HG03460 (cell line): ENCODE results near the gene CPPED1.
"Not testable (repeated sequence)": the region's sequence is repeated elsewhere in the genome, so short reads cannot be mapped to it uniquely, and the experiment has no call there.

ENCODE experiments used
- ATAC-seq: cut with Tn5 transposase; IDR thresholded peaks from one replicate; pipeline ENCODE4 v1.9.1; 2021; ENCODE audit not compliant: unreplicated experiment

The CPPED1 gene

DNA sequence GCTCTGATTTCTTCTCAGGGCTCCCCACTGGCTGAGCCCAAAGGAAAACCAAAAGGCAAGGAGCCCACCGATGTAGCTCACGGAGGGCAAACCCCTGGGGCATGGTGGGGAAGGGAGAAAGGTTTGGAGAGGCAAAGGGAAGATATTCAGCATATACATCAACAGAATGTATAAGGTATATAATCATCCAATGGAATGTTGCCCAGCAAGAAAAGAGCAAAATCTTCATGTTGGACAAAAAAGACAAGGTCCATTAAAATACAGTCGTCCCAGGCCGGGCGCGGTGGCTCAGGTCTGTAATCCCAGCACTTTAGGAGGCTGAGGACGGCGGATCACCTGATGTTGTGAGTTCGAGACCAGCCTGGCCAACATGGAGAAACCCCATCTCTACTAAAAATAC lies 1.6 kb downstream of the CPPED1 start:
- no peak for ATAC-seq

DNA sequence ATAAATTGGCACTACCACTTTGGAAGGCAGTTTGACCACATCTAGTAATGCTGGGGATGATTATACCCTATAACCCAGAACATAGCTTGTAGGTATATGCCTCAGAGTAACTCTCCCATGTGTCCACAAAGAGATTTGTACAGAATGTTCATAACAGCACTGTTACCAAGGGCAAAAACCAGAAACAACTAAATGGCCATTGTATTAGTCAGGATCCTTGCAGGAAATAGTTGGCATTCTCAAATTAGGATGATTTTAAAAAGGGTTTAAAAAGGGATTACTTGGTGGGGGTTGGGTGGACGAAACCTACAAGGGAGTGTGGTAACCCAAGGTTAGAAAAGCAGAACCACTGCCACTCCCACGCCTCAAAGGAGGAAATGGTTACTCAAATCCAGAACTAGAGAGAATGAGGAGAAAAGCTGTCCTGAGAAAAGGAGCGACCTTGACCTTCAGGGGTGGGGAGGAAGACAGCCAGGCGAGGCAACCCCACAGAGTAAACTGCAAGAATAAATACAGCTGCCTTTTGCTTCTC lies 2.1 kb downstream of the CPPED1 start:
- ATAC-seq, result no peak

DNA sequence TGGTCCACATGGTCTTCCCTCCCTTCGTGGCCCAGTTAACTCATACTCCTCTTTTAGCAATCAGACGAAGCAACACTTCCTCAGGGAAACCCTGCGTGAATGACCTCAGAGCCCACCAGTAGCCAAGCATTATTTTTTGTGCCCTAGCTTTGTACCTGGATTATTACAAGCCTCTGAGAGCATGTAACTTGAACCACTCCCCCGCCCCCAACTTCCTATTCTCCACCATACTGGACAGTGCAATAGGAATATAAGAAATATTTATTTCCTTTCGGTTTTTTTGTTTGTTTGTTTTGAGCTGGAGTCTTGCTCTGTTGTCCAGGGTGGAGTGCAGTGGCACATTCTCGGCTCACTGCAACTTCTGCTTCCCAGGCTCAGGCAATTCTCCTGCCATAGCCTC lies 2.9 kb downstream of the CPPED1 start:
- no peak for ATAC-seq

DNA sequence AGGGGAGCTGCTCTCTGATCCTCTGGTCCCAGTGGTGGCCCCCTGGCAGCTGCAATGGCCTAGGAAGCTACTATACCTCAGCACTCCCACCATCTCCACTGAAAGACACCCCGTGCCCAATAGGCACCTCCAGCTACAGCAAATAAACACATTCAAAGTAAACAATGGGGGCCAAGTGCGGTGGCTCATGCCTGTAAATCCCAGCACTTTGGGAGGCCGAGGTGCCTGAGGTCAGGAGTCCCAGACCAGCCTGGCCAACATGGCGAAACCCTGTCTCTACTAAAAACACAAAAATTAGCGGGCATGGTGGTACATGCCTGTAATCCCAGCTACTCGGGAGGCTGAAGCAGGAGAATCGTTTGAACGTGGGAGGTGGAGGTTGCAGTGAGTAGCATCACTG lies 3.7 kb downstream of the CPPED1 start:
- ATAC-seq, result not testable (repeated sequence)

DNA sequence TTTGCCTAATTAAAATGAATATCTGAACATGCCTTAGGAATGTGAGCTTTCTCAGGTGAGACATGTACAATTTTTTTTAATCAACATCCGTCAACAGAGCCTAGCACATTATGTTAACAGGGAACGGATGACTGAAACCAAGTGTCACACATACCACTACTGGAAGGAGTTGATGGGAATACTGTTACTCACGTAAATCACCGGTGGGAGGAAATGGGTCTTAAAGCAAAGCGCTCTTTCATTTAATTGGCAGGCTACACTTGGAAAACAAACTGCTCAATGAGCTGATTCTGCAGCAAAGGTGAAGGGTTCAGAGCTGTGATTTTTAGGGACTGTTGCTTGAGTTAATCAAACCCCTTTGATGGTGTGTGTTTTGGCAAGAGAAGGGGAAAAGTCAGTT lies 4.8 kb downstream of the CPPED1 start:
- no peak for ATAC-seq

DNA sequence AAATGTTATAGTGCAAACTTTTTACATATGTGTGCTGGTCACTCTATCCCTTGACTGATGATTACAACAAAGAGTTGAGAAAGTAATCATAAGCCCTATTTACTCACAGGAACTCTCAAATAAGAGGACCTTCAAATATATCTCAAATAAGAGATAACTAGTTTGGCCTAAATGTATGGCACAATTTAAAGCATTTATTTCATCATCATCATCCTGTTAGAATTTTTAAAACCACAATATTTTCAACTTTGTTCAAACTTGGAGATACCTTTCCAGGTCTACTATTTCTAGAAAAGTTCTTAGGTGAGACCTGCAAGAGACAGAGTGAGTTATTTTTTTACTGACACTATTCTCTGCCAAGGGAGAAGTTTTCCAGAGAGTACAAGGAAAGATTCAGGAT lies 5.5 kb downstream of the CPPED1 start:
- no peak for ATAC-seq

DNA sequence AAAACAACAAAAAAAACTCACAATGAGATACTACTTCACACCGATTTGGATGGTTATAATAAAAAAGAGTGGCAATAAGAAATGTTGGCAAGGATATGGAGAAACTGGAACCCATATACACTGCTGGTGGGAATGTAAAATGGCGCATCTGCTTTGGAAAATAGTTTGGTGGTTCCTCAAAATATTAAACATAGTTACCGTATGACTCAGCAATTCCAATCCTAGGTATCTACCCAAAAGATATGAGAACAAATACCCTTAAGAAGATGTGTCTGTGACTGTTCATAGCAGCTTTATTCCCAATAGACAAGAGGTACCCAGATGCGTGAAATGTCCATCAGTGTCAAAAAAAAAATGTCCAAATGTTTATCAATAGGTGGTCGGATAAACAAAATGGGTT lies 7.2 kb downstream of the CPPED1 start:
- ATAC-seq, result no peak

DNA sequence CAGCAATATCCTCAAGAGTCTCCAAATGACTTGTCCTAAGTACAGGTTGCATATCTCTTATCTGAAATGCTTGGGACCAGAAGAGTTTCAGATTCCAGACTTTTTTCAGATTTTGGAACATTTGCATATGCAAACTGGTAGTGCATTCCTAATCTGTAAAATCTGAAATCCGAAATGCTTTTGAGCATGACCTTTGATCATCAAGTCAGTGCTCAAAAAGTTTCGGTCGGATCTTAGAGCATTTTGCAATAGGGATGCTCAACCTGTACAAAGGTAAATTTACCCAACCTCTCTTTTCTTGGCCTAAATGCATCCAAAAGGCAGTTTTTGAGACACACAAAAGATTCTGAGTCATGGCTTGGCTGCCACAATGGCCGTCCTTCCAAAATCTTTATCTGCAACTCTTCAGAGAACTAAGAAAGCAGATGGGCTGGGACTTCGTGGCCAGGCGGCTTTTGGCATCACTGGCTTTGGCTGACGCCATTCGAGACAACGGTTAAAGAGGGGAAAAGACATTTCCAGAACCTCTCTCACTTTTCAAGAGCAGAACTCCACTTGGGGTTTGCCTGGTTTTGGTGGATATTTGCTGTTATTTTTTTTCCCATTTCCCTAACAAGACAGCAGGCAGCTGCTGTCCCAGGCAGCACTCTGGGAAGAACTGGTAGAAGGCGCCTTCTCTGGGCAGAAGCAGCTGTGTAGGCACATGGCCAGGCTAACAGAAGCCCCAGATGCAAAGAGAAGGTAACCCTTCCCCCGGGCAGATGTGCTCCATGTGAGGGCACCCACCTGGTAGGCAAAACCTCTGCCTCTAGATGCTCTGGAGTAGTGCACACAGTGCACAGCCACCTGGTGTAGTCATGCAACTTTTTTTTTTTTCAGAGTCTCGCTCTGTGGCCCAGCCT lies 8.9 kb downstream of the CPPED1 start:
- ATAC-seq, result no peak

DNA sequence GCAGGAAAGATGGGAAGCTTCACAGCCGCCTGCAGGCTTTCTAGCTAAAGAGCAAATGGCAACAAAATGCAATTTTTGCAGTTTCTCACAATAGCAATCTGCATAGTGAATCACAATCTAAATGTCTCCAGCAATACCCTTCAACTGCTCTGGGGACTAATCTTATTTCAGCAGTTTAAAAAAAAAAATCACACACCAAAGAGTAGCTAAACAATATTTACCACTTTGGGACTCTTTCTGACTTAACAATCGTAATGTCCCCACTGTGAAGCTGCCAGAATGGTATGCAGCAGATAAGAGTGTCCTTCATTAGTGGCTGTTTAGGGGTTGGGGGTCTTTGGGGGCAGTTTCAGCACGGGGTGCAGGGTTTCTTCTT lies 9.8 kb downstream of the CPPED1 start:
- no peak for ATAC-seq

DNA sequence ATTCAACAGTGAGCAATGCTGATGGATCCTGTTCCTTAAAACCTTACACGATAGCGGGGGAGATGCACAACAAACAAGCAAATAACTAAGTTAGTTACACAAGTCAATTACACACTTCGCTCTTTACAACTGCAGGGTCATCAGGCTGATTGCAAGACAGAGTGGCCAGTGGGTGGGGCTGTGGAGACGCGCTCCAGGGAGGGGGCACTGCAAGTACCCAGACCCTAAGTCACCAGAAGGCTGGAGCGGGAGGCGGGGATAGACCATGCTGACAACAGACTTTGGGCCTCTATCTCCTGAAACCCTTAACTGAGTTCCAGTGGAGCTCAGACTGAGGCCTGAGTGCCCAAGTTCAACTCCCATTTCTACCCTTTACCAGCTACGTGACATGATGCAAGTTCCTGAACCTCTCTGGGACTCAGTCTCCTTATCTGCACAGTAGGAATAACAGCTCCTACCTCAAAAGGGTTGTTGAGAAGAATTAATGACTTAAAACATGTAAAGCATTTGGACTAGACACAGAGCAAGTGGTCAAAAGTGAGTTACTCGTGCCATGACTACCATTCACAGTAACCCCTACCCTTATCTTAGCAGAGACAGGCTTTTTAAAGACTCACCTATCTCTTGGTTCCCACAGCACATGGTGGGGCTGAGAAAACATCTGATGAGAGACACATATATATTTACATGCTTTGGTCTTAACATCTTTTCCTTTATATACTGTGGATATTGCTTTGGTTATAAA lies 10.4 kb downstream of the CPPED1 start:
- no peak for ATAC-seq

DNA sequence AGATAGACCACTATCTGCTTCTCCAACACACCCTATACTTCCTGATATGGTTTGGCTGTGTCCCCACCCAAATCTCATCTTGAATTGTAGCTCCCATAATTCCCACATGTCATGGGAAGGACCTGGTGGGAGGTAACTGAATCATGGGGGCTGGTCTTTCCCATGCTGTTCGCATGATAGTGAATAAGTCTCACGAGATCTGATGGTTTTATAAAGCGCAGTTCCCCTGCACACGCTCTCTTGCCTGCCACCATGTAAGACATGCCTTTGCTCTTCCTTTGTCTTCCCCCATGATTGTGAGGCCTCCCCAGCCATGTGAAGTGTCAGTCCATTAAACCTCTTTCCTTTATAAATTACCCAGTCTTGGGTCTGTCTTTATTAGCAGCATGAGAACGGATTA lies 11.2 kb downstream of the CPPED1 start:
- not testable (repeated sequence) for ATAC-seq

DNA sequence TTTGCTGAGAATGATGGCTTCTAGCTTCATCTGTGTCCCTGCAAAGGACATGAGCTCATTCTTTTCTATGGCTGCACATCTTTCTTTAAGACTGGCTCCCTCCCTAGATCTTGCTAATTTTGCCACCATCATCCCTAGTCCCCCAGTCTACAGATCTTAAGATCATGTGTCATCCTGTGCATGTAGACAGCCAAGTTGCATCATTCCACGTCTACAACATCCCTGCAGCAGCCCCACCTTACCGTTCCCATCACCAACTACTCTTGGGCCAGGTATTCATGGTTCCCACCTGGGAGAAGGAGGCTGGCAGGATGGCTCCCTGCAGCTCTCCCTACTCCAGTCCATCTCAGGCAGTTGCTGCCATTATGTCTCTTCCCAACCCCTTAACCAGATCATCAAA lies 12.3 kb downstream of the CPPED1 start:
- no peak for ATAC-seq

DNA sequence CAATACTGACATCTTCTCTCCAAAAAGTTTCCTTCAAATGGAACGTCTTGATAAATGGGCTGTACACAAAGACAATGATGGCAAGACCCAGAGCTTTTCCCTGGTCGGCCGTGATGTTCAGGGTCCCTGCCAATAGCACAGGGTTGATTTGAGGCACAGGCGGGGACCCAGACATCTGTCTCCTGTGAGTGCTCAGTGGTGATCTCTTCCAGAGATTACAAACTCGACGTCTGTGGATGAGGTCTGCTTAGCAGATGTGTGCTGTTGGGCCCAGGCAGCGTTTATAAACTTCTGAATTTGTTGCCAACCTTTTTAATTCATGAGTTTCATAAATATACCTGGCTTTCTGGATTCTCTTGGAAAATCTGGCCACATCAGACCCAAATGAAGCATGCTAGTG lies 14.9 kb downstream of the CPPED1 start:
- ATAC-seq, result no peak

DNA sequence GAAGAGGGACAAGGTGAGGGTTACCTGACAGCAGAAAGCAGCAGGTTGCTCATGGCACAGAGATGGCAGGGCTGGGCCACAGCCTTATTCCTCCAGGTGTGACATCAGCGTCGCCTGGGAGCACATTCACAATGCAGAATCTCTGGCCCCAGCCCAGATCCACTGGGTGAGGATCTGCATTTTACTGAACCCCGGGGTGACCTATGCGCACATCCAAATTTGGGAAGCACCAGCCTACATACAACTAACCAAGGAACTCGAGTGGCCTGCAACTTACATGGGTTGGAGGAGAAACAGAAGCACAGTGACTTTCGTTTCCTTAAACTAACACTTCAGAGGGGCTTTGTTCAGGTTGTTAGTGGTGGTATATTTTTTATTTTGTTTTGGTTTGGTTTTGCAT lies 17.6 kb downstream of the CPPED1 start:
- no peak for ATAC-seq

DNA sequence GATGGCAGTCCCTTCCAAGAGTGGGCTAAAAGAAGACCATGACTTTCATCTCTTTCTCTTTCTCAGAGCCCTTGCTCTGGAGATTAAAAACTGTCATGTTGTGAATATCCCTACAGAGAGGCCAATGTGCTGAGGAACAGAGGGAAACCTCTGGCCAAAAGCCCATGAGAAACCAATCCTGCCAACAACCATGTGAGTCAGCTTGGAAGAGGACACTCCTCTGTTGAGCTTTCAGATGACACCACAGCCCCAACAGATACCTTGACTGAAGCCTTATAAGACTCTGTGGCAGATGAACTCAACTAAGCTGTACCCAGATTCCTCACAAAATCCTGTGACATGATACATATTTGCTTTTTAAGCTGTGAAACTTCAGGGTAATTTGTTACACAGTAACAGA lies 19.6 kb downstream of the CPPED1 start:
- no peak for ATAC-seq

DNA sequence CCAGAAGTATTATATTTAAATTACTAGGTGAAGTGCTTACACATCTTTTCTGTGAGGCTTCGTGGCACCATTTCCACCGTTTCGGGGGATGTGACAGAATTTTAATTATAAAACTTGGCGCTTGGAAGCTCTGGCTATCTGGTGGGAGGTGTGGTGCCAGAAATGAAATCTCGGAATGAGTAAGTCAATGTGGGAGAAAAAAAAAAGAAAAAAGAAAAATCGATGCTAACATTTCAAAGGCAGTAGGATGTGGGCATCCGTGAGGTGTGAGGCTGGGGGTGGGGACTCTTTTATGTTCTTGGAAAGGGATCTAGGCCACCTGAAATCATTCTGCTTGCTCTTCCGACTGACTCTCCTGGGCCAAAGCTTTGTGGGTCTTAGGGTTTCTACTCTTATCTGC lies 21.9 kb downstream of the CPPED1 start:
- ATAC-seq, result no peak

DNA sequence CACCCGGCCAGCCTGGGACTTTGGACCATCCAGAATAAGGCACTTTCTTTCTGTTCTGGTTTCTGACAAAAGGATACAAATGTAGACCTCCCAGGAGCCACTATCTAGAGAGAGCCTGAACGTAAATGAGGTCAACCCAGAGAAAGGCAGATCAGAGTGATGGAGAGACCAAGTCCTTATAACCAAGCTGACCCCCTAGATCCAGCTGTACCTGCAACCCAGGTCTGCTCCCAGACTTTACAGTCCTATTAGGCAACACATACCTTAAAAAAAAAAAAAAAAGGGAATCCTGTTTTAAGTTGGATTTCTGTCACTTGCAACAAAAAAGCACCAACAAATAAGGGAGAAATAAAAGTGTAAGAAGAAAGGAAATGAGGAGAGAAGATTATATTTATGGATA lies 23.2 kb downstream of the CPPED1 start:
- ATAC-seq, result no peak

DNA sequence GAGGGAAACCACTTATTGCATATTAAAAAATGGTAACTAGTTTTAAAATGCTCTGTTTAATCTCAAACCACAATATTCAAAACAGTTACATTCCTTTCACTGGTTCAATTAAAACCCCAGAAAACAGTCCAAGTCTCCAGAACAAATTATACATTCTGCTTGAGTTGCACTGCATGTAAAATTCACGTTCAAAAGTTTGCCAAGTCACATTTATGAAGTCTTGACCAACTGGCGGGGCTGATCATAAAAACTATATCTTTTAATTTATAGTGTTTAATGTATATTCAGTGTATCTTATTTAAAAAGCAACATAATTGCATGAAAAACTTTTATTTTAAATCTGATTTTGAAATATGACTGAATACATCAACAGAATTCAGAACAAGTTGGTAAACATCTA lies 25.0 kb downstream of the CPPED1 start:
- ATAC-seq, result no peak

DNA sequence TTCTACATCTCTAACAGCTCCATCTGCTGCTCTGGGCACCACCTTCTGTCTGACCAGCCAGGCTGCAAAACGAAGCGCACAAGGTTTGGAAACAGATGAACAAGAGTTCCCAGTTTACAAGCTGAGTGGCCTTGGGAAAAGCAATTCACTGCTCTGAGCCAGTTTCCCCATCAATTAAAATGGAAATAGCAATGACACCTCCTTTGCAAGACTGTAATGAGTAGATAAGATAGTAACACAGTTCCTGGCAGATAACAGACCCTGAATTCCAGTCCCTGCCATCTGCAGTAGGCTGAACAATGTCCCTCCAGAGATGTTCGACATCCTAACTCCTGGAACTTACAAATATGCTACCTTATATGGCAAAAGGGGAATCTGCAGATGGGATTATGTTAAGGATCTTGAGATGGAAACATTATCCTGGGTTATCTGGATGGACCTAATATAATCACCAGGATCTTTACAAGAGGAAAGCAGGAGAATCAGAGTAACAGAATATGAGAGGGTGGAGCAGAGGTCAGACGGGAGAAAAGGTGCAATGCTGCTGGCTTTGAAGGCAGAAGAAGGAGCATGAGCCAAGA lies 27.9 kb downstream of the CPPED1 start:
- ATAC-seq, result no peak

DNA sequence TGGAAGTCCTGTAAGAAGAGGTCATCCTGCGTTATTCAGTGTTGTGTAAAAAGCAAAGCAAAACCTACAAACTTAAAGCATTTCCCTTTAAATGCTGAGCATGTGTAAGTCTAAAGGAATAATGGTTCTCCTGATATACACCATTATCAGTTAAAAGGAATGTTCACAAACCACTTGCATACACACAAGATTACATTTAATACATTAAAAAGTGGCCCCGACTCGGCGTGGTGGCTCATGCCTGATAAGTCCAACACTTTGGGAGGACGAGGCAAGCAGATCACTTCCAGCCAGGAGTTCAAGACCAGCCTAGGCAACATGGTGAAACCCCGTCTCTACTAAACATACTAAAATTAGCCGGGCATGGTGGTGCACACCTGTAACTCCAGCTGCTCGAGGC lies 30.5 kb downstream of the CPPED1 start:
- no peak for ATAC-seq

DNA sequence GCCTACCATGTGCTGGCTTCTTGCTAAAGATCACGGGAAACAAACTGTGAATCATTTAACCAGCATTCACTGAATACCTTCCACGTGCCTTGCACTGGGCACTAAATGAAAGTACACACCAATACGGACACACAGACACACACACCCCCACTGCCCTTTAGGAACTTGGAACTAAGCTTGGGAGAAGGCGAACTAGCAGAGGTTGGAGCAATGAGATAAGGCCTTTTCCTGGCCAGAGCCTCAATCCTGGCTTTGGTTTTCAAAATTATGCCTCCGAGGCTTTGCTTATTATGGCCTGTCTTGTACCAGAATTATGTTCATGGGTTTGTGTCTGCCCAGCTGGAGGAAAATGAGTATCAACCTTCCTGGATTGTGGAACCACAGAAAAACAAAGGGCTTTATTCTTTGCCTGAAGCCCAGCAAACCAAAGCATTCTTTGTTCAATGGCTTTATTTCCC lies 32.3 kb downstream of the CPPED1 start:
- ATAC-seq, result no peak

DNA sequence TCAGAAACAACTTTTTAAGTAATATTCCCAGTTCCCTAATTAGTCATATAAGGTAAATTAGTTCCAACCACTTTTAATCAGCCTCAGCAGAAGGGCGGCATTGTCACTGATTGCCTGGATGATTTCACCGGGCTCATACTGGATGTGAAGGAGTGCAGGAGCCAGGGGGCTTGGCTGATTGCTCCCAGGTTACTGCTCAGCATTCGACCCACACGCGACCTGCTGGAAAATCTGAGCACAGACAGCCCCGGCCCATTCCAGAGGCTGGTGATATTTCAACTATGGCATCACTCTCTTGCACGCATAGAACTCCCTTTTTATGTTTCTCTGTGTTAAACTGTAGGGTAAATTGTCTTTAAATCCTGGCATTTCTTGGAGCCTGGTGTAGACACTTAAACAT lies 34.2 kb downstream of the CPPED1 start:
- ATAC-seq, result no peak
